Measurements from ENCODE around the gene ARHGAP19. TPM values are rescaled to one million over a fixed set of nuclear protein-coding genes. Genes with fewer than 3 reads are reported as not detected.

ARHGAP19 gene
- total RNA-seq, 2 donors from 2014 or later = 26.8 to 47.6 TPM

DNA sequence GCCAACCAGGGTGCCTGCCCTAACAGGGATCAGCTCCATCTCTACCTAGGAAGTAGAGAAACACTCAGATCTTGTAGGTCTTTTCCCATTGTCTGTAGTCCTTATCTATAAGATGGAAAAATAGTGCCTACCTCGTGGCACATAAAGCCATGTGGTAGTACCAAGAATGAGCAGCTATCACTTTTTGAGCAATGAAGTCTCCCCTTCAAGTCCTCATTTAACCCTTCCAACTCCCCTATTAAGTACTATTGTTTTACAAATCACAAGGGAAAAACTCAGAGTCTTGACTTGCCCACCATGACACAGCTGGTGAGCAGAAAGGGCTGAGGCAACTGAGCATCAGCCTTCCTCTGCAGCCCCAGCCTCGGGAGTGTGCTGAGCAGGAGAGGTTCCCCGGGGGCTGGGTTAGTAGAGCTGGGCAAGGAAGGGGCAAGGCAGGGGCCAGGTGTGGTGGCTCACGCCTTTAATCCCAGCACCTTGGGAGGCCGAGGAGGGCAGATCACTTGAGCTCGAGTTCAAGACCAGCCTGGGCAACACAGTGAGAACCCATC is 38.8 kb upstream of the ARHGAP19 start:
- peaks cover 9% of the 10 kb centered on the region for H3K27me3 Mint-ChIP-seq (ENCODE audit: insufficient read depth)
- H3K27ac Mint-ChIP-seq = peak overlapping the region; percentile 37
- peak overlapping the region; percentile 80 for H3K4me3 Mint-ChIP-seq
- peaks cover 16% of the 10 kb centered on the region for H3K36me3 Mint-ChIP-seq (ENCODE audit: low read depth)
- H3K27me3 ChIP-seq (ENCODE audit: control insufficient read depth, insufficient read depth, low read length, poor library complexity, severe bottlenecking) = no peaks in the 10 kb centered on the region
- no peak overlapping the region for H3K9ac ChIP-seq (ENCODE audit: extremely low read depth, low read length, poor library complexity, severe bottlenecking)
- peaks cover 3% of the 10 kb centered on the region for H3K36me3 ChIP-seq (ENCODE audit: control insufficient read depth, insufficient read depth, low read length)
- peaks cover 6% of the 10 kb centered on the region for H3K4me1 ChIP-seq (ENCODE audit: control insufficient read depth, insufficient read depth, low read length)
- WGBS, 2 experiments (ENCODE audit: insufficient coverage in 1 of 2, insufficient read length in 1 of 2) = 67 to 100% methylated on average over 1 to 6 of the region's 6 CpGs
- peaks cover 49% of the 10 kb centered on the region for H3K4me1 Mint-ChIP-seq
- H3K4me3 ChIP-seq (ENCODE audit: low read length) = peak overlapping the region; percentile 87
- no peaks in the 10 kb centered on the region for H3K9me3 ChIP-seq (ENCODE audit: control insufficient read depth, low read length)
- no peak overlapping the region for H3K27ac ChIP-seq (ENCODE audit: low read depth, low read length)
- no peak for DNase-seq
- TF ChIP-seq, protein P1, sequence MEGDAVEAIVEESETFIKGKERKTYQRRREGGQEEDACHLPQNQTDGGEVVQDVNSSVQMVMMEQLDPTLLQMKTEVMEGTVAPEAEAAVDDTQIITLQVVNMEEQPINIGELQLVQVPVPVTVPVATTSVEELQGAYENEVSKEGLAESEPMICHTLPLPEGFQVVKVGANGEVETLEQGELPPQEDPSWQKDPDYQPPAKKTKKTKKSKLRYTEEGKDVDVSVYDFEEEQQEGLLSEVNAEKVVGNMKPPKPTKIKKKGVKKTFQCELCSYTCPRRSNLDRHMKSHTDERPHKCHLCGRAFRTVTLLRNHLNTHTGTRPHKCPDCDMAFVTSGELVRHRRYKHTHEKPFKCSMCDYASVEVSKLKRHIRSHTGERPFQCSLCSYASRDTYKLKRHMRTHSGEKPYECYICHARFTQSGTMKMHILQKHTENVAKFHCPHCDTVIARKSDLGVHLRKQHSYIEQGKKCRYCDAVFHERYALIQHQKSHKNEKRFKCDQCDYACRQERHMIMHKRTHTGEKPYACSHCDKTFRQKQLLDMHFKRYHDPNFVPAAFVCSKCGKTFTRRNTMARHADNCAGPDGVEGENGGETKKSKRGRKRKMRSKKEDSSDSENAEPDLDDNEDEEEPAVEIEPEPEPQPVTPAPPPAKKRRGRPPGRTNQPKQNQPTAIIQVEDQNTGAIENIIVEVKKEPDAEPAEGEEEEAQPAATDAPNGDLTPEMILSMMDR (conservative IDR thresholded peaks at IDR 0.05) = no peak
- H3K9me3 Mint-ChIP-seq = no peaks in the 10 kb centered on the region

DNA sequence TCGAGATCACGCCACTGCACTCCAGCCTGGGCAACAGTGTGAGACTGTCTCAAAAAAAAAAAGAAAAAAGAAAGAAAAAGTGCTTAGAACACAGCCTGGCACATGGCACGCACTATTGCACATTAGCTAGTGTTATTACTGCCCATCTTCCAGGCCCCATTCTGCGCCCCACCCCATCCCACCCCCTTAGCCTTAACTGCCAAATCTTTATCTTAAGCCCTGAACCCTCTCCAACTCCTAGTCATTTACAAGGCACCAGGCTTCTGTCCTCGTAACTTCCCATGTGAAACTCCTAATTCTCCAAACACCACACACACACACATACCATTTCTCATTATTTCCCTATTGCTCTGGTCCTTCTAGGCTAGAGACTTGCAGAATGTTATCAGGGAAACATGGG is 37.3 kb upstream of the ARHGAP19 start:
- no peak overlapping the region for H3K27ac ChIP-seq (ENCODE audit: low read depth, low read length)
- peaks cover 3% of the 10 kb centered on the region for H3K36me3 ChIP-seq (ENCODE audit: control insufficient read depth, insufficient read depth, low read length)
- H3K4me1 ChIP-seq (ENCODE audit: control insufficient read depth, insufficient read depth, low read length) = peaks cover 9% of the 10 kb centered on the region
- Mint-ChIP-seq H3K4me3 (peak overlapping the region; percentile 7), H3K36me3 (ENCODE audit: low read depth) (peaks cover 16% of the 10 kb centered on the region), H3K9me3 (no peaks in the 10 kb centered on the region), H3K4me1 (peaks cover 54% of the 10 kb centered on the region), H3K27ac (peak overlapping the region; percentile 42), H3K27me3 (ENCODE audit: insufficient read depth) (peaks cover 1% of the 10 kb centered on the region)
- H3K4me3 ChIP-seq (ENCODE audit: low read length) = no peak overlapping the region
- DNase-seq = no peak
- H3K9ac ChIP-seq (ENCODE audit: extremely low read depth, low read length, poor library complexity, severe bottlenecking) = no peak overlapping the region
- no peaks in the 10 kb centered on the region for H3K27me3 ChIP-seq (ENCODE audit: control insufficient read depth, insufficient read depth, low read length, poor library complexity, severe bottlenecking)
- WGBS, 2 experiments (ENCODE audit: insufficient coverage in 1 of 2, insufficient read length in 1 of 2) = 80 to 96% methylated on average over 3 to 5 of the region's 5 CpGs
- H3K9me3 ChIP-seq (ENCODE audit: control insufficient read depth, low read length) = no peaks in the 10 kb centered on the region
- TF ChIP-seq, protein P1 (conservative IDR thresholded peaks at IDR 0.05) = no peak

DNA sequence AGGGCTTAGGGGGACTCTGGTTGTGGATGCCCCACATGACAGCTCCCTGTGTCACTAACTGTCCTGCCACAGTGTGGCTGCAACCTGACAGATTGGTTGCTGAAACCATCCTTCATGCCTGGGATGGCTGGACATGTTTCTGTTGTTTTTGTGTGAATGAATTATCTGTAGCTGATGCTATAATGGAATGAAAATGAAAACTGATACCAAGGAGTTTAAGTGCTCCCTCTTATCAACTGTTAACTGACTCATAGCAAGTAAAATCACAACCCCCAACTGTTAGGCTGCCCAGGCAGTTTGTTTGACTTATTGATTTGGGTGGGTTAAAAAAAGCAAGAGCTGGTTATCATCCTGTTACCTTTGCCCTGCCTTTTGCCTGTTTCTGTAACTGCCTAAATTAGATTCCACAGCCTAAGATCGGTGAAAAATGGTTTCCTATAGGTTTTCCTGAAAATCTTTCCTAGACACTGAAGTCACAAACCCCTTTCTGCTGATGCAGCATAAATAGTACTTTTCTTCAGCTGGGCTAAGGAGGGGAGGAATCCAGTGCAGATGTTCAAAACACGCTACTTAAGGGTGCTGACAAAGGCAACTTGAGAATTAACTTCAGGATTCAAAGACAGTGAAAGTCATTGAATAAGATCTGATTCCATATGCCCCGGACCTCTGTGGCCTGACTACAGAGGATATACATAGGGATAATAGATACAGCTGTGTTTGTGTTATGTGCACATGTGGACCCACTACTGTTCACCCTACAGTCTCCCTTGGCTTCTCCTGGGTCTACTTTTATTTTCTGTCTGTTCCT is 36.4 kb upstream of the ARHGAP19 start:
- no peak for DNase-seq
- H3K4me3 ChIP-seq (ENCODE audit: low read length) = peak overlapping the region; percentile 48
- no peaks in the 10 kb centered on the region for H3K27me3 ChIP-seq (ENCODE audit: control insufficient read depth, insufficient read depth, low read length, poor library complexity, severe bottlenecking)
- H3K27me3 Mint-ChIP-seq (ENCODE audit: insufficient read depth) = peaks cover 1% of the 10 kb centered on the region
- peaks cover 16% of the 10 kb centered on the region for H3K36me3 Mint-ChIP-seq (ENCODE audit: low read depth)
- H3K4me3 Mint-ChIP-seq = no peak overlapping the region
- no peak overlapping the region for H3K9ac ChIP-seq (ENCODE audit: extremely low read depth, low read length, poor library complexity, severe bottlenecking)
- H3K27ac ChIP-seq (ENCODE audit: low read depth, low read length) = no peak overlapping the region
- H3K4me1 ChIP-seq (ENCODE audit: control insufficient read depth, insufficient read depth, low read length) = peaks cover 9% of the 10 kb centered on the region
- H3K27ac Mint-ChIP-seq = peak overlapping the region; percentile 84
- no peaks in the 10 kb centered on the region for H3K9me3 ChIP-seq (ENCODE audit: control insufficient read depth, low read length)
- TF ChIP-seq, protein P1 (conservative IDR thresholded peaks at IDR 0.05) = no peak
- 89 to 100% methylated on average over 3 of the region's 3 CpGs for WGBS, 2 experiments (ENCODE audit: insufficient coverage in 1 of 2, insufficient read length in 1 of 2)
- H3K4me1 Mint-ChIP-seq = peaks cover 54% of the 10 kb centered on the region
- peaks cover 3% of the 10 kb centered on the region for H3K36me3 ChIP-seq (ENCODE audit: control insufficient read depth, insufficient read depth, low read length)
- no peaks in the 10 kb centered on the region for H3K9me3 Mint-ChIP-seq

Data from endodermal cell (in vitro differentiated cells).